BE2C (cell line): ENCODE data around the gene GADD45B. TPM values are rescaled to one million over a fixed set of nuclear protein-coding genes. Genes with fewer than 3 reads are reported as not detected.

Experiments
- DNase-seq: peaks from one replicate; pipeline ENCODE4 v3.0.0-alpha.2; 2020
- H3K27me3 ChIP-seq: fragments of 250-450 bp; sonication (Bioruptor Pico); 2 replicates; pipeline ENCODE4 v1.5.1; 2020; ENCODE audit warnings: mild to moderate bottlenecking
- H3K36me3 ChIP-seq: fragments of 250-450 bp; sonication (Bioruptor Pico); 2 replicates; pipeline ENCODE4 v1.5.1; 2020; ENCODE audit warnings: mild to moderate bottlenecking
- H3K4me1 ChIP-seq: fragments of 250-450 bp; sonication (Bioruptor Pico); 2 replicates; pipeline ENCODE4 v1.5.1; 2020
- H3K4me3 ChIP-seq: 2 replicates; pipeline ENCODE4 v1.5.1; 2011; ENCODE audit warnings: low read depth, low read length
- H3K9me3 ChIP-seq: fragments of 250-450 bp; sonication (Bioruptor Pico); 2 replicates; pipeline ENCODE4 v1.5.1; 2020
- polyA plus RNA-seq: library from polyadenylated mRNA; unstranded; fragments of >200 nt; gene quantifications from one replicate; pipeline ENCODE4 v1.2.1, GENCODE V29; 2012; ENCODE audit warnings: low read depth, missing spikeins; ENCODE audit not compliant: insufficient read length, insufficient read depth
- TF ChIP-seq, protein P1 (sequence below): IDR thresholded peaks from 2 replicates; pipeline ENCODE4 v1.5.1; 2012; ENCODE audit warnings: mild to moderate bottlenecking, low read depth, low read length

GADD45B gene, protein sequence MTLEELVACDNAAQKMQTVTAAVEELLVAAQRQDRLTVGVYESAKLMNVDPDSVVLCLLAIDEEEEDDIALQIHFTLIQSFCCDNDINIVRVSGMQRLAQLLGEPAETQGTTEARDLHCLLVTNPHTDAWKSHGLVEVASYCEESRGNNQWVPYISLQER
- polyA plus RNA-seq = 18.1 TPM

DNA sequence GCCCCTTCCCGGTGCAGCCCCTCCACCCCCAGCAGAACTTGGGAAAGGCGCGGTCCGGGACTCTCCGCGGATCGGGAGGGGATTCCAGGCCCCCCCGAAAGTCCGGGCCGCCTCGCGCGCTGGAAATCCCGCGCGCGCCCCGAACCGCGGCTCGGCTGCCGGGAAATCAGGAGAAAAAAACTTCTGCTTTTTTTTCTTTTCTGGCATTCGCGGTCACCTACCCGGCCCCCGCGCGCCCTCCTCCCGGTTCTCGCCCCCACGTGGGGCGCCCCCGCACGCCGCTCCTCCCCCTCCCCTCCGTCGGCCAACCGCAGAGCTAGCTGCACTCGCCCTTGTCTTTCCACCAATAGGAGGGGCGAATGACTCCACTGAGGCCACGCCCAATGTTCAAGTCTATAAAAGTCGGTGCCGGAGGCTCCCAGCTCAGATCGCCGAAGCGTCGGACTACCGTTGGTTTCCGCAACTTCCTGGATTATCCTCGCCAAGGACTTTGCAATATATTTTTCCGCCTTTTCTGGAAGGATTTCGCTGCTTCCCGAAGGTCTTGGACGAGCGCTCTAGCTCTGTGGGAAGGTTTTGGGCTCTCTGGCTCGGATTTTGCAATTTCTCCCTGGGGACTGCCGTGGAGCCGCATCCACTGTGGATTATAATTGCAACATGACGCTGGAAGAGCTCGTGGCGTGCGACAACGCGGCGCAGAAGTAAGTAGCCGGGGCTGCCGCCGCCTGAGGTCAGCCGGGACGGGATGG is at the start of gene GADD45B:
GADD45B (plus strand) TSS at position 426 of the 749 bp plus-strand sequence; CDS start at position 658, 232 bp downstream.
- Histone ChIP-seq H3K27me3 (peaks cover 15% of the 10 kb centered on the region), H3K36me3 (no peaks in the 10 kb centered on the region), H3K9me3 (no peaks in the 10 kb centered on the region), H3K4me3 (peak within 1 kb of the TSS; percentile 89), H3K4me1 (no peaks in the 10 kb centered on the region)
- TF ChIP-seq, protein P1, sequence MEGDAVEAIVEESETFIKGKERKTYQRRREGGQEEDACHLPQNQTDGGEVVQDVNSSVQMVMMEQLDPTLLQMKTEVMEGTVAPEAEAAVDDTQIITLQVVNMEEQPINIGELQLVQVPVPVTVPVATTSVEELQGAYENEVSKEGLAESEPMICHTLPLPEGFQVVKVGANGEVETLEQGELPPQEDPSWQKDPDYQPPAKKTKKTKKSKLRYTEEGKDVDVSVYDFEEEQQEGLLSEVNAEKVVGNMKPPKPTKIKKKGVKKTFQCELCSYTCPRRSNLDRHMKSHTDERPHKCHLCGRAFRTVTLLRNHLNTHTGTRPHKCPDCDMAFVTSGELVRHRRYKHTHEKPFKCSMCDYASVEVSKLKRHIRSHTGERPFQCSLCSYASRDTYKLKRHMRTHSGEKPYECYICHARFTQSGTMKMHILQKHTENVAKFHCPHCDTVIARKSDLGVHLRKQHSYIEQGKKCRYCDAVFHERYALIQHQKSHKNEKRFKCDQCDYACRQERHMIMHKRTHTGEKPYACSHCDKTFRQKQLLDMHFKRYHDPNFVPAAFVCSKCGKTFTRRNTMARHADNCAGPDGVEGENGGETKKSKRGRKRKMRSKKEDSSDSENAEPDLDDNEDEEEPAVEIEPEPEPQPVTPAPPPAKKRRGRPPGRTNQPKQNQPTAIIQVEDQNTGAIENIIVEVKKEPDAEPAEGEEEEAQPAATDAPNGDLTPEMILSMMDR = no peak
- peak; percentile 97 for DNase-seq

DNA sequence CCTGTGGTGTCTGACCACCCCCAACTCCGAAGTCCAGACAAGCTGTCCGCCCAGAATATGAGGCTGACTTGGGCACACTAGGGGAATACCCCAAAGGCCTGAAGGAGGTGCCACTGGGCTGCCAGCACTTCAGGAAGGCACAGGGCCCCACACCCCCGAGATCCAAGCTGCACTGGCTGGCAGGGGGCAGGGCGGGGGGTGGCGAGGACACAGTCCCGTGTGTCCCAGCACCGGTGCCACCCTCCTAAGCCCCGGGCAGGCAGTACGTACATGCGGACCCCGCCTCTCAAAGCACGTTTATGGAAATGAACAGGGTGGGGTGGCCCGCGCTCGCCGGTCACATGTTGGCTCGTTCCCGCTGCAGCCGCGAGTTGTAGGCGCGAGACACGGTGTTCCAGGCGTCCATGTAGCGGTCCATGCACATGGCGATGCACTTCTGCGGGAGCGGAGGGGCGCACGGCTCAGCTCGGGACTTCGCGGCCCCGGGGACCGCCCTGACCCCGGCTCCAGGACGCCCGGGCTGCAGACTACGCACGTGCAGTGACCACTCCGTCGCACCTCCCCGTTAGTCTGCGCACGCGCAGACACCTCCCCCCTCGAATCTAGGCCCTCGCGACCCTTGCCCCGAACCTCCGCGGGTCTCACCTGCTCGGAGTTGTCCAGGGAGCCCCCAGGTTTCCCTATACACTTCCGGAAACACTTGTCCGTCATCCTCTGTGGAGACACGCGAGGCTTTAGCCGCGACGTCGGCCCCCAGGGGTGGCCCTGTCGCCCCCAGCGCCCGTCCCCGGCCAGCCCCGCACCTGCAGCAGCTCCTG is 49.1 kb upstream of the GADD45B start:
- no peaks in the 10 kb centered on the region for H3K27me3 ChIP-seq
- peaks cover 6% of the 10 kb centered on the region for H3K4me1 ChIP-seq
- DNase-seq = peak; percentile 69
- TF ChIP-seq, protein P1 = no peak
- no peaks in the 10 kb centered on the region for H3K9me3 ChIP-seq
- H3K36me3 ChIP-seq = peaks cover 46% of the 10 kb centered on the region
- peak overlapping the region; percentile 88 for H3K4me3 ChIP-seq

DNA sequence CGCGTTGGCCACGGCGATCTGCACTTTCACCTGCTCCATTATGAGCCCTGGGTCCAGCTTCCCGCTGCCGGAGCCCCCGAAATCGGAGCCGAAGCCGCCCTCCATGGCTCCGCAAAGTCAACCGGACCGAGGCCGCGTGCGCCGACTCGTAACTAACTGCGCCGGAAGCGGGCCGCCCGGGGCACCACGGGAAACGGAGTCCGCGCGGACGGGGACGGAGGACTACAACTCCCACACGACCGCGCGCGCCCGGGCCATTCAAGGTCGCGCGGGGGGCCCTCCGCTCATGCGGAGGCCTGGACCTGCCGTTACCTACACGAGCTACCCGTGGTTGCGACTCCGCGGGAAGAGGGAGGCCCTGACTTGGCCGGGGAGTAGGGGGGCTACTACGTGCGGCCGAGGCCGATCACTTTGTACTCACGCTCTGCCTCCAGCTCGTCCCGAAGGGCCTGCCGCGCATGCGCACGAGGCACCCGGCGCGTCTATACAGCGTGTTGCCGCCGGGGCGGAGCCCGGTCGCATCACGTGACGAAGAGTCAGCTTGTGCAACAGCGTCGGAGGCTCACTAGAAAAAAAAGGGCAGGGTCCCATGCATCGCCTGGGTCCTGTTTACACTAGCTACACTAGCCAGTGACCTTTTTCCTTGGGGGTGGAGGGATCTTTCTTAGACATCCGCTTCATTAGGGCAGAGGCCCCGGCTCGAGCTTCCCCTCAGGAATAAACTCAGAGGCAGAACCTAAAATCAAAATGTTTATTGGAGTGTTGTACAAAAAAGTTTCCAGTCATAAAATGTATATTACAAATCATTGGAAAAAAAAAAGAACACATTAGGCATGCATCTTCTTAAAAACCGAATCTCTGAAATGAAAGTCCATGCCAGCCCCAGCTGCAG is 48.3 kb upstream of the GADD45B start, which contains the start of gene TIMM13:
TIMM13 (minus strand) TSS at position 158 of the 892 bp plus-strand sequence; CDS start at position 105, 53 bp downstream.
- Histone ChIP-seq H3K27me3 (no peaks in the 10 kb centered on the region), H3K4me3 (peak within 1 kb of the TSS; percentile 88), H3K9me3 (no peaks in the 10 kb centered on the region), H3K4me1 (peaks cover 6% of the 10 kb centered on the region), H3K36me3 (peaks cover 45% of the 10 kb centered on the region)
- DNase-seq = peak; percentile 99
- TF ChIP-seq, protein P1 = no peak

DNA sequence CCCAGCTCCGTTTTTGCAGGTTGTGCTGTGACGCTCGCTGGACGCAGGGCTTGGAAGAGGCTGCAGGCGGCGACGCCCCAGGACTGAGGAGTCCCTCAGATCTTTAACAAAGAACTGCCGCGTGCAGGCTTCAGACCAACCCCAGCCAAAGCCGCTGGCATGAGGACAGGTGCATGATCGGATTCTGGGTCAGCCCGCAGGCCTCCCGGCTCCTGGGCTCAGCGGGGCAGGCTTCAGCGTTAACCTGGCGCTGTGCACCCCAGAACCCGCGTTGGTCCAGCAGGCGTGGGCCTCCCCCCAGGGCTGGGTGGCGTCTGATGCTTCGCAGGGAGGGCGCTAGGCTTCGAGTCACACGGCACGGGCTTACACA is 47.6 kb upstream of the GADD45B start:
- Histone ChIP-seq H3K36me3 (peaks cover 45% of the 10 kb centered on the region), H3K4me3 (peak overlapping the region; percentile 88), H3K9me3 (no peaks in the 10 kb centered on the region), H3K27me3 (no peaks in the 10 kb centered on the region), H3K4me1 (peaks cover 6% of the 10 kb centered on the region)
- peak; percentile 53 for DNase-seq
- TF ChIP-seq, protein P1 = no peak

DNA sequence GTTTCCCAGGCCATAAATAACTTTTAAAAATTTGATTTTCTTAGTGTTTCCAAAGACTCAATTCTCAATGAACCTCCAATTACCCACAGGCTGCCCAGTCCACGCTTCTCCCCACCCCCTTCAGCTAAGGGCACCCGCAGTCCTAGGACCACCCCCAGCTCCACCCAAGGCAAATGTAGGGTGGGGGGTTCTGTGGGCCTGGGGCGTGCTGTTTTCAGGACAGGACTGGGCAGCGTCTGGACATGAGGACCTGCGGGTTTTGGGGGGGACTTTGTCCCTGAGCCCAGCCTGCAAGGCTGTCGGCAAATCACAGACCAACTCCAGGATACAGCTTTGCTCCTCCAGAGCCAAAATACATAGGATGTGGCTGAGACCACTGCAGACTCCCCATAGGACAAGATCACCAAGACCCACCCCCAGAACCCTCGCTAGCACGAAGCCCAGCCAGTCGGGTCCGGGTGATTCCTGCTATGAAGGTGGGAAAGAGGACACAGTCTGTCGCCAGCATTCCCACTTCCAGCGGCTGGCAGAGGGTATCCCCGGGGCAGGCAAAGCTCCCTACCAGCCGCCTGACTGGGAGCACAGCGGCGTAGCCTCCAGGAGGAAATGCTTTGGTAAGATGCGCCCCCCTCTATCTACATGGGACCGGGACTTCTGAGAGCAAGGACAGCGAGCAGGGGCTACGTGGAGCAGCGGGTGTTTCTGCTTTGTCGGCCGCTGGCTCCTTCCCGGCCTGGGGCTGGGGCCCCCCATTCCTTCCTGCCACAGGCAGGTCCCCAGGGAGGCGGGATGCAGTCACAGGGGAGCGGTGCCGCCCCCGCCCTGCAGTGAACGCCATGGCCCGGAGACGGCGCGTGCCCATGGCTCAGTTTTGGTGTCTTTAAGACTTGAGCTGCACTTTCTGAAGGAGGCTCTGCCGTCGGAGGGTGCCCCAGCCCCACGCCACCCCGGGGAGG is 46.9 kb upstream of the GADD45B start:
- H3K36me3 ChIP-seq = peaks cover 42% of the 10 kb centered on the region
- peaks cover 6% of the 10 kb centered on the region for H3K4me1 ChIP-seq
- peak; percentile 63 for DNase-seq

More for the DNA sequence above, 46.9 kb upstream of the GADD45B start:
- Histone ChIP-seq H3K27me3 (no peaks in the 10 kb centered on the region), H3K4me3 (peak overlapping the region; percentile 88), H3K9me3 (no peaks in the 10 kb centered on the region)
- TF ChIP-seq, protein P1 = no peak
